Measurements from ENCODE around the gene PIGU. TPM values are rescaled to one million over a fixed set of nuclear protein-coding genes. Genes with fewer than 3 reads are reported as not detected.

PIGU gene
- total RNA-seq, 1 donor from 2014 or later: 54.9 TPM

DNA sequence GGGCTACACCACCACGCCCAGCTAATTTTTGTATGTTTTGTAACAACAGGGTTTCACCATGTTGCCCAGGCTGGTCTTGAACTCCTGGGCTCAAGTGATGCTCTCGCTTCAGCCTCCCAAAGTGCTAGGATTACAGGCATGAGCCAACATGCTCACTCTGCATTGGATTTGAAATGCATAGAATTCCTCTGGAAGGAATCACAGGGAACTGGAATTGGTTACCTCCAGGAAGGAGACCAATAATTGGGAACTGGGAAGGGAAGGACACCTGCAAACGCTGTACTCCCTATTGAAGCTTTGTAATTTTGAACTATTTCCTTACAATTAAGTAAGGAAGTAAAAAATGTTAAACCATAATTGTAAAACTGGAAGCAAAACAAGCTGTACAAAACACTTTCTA, 14.9 kb upstream of the PIGU start:
- H3K27me3 Mint-ChIP-seq (ENCODE audit: low read depth): no peaks in the 10 kb centered on the region
- no peak overlapping the region for H3K27ac Mint-ChIP-seq (ENCODE audit: unreplicated experiment)
- H3K36me3 Mint-ChIP-seq (ENCODE audit: low read depth): no peaks in the 10 kb centered on the region
- TF ChIP-seq, protein P1, sequence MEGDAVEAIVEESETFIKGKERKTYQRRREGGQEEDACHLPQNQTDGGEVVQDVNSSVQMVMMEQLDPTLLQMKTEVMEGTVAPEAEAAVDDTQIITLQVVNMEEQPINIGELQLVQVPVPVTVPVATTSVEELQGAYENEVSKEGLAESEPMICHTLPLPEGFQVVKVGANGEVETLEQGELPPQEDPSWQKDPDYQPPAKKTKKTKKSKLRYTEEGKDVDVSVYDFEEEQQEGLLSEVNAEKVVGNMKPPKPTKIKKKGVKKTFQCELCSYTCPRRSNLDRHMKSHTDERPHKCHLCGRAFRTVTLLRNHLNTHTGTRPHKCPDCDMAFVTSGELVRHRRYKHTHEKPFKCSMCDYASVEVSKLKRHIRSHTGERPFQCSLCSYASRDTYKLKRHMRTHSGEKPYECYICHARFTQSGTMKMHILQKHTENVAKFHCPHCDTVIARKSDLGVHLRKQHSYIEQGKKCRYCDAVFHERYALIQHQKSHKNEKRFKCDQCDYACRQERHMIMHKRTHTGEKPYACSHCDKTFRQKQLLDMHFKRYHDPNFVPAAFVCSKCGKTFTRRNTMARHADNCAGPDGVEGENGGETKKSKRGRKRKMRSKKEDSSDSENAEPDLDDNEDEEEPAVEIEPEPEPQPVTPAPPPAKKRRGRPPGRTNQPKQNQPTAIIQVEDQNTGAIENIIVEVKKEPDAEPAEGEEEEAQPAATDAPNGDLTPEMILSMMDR (conservative IDR thresholded peaks at IDR 0.05): no peak
- peaks cover 5% of the 10 kb centered on the region for H3K4me1 Mint-ChIP-seq
- no peaks in the 10 kb centered on the region for H3K9me3 Mint-ChIP-seq
- no peak overlapping the region for H3K4me3 Mint-ChIP-seq
- no peak for DNase-seq (ENCODE audit: low read depth, low spot score)

DNA sequence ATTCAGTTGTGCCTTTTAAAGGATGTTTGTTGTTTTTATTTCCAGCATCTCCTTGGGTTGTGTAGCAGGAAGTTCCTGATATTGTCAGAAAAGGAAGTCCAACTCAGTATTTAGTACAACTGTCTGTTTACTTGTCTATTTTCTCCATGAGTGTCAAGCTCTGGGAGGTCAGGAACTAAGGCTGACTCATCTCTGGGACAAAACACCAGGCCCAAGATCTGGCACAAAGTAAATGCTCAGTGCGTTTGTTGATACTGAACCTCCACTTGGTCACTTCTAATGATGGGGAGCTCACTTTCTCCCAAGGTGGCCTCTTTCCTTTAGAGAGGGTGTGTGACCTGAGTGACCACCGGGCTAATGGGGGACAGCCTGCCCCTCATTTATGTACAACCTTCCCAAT, 12.6 kb upstream of the PIGU start:
- Mint-ChIP-seq H3K4me1 (peaks cover 5% of the 10 kb centered on the region), H3K27me3 (ENCODE audit: low read depth) (no peaks in the 10 kb centered on the region), H3K36me3 (ENCODE audit: low read depth) (no peaks in the 10 kb centered on the region), H3K27ac (ENCODE audit: unreplicated experiment) (no peak overlapping the region), H3K4me3 (no peak overlapping the region), H3K9me3 (no peaks in the 10 kb centered on the region)
- TF ChIP-seq, protein P1 (conservative IDR thresholded peaks at IDR 0.05): no peak
- no peak for DNase-seq (ENCODE audit: low read depth, low spot score)

DNA sequence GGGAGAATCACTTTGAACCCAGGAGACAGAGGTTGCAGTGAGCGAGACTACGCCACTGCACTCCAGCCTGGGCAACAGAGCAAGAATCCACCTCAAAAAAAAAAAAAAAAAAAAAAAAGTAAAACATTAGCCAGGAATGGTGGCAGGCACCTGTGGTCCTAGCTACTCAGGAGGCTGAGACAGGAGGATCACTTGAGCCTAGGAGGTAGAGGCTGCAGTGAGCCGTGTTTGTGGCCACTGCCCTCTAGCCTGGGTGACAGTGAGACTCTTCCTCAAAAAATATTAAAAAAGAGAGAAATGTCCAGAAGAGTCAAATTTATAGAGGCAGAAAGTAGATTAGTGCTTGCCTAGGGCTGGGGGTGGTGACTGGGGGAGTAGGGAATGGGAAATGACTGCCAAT, 6.8 kb upstream of the PIGU start:
- H3K27me3 Mint-ChIP-seq (ENCODE audit: low read depth): no peaks in the 10 kb centered on the region
- H3K4me1 Mint-ChIP-seq: peaks cover 5% of the 10 kb centered on the region
- H3K9me3 Mint-ChIP-seq: no peaks in the 10 kb centered on the region
- H3K4me3 Mint-ChIP-seq: no peak overlapping the region
- TF ChIP-seq, protein P1 (conservative IDR thresholded peaks at IDR 0.05): no peak
- H3K27ac Mint-ChIP-seq (ENCODE audit: unreplicated experiment): no peak overlapping the region
- no peak for DNase-seq (ENCODE audit: low read depth, low spot score)
- no peaks in the 10 kb centered on the region for H3K36me3 Mint-ChIP-seq (ENCODE audit: low read depth)

DNA sequence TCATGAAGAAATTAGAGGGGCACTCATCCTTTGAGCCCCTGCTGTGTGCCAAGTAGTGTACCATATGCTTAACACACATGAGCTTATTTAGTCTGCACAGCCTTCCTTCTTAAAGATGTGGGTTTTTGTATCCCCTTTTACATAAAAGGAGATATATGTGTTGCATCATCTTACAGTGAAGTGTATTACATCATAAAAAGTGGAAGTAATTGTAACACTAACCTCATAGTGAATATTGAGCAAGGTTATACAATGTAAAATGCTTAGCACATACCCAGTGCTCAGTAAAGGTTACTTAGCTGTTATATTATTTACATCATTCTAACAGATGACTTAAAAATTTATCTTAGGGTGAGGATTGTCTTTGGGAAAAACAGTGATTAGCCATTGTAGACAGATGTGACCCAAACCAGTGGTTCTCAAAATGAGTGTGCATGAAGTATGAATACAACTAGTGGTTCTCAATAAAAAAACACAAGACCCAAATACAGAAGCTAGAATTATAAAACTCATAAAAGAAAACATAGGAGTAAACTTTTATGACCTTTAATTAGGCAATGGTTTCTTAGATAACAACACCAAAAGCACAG, 3.8 kb upstream of the PIGU start:
- peaks cover 10% of the 10 kb centered on the region for H3K4me1 Mint-ChIP-seq
- peak overlapping the region; percentile 86 for H3K4me3 Mint-ChIP-seq
- DNase-seq (ENCODE audit: low read depth, low spot score): no peak
- H3K36me3 Mint-ChIP-seq (ENCODE audit: low read depth): no peaks in the 10 kb centered on the region
- no peaks in the 10 kb centered on the region for H3K9me3 Mint-ChIP-seq
- H3K27me3 Mint-ChIP-seq (ENCODE audit: low read depth): no peaks in the 10 kb centered on the region
- TF ChIP-seq, protein P1 (conservative IDR thresholded peaks at IDR 0.05): no peak
- no peak overlapping the region for H3K27ac Mint-ChIP-seq (ENCODE audit: unreplicated experiment)

DNA sequence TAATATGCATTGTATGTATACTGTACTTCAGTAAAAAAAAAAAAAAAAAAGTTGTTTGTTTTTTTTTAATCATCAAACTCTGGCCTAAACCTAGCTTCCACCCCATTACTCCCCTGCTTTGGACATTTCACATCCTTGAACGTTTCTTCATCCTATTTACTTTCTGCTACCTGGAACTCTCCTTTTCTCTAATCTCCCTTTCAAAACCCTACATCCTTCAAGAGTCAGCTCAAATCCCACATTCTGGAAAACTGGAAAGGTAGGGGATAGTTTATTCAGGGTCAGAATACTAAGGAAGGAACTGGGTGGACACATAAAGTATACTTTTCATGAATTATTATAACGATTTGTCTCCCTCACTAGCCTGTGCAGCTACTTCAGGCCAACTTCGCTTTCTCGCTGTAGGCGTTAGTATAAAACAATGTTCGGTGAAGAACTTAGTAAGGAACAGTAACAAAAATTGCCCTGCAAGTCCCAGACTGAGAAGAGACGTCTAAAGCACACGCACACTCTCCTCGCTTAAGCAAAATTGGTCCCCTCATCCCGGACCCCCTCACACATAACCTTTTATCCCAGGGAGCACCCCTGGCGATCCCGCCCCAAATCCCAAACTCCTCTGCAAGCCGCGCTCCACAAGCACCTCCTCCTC, 775 bp downstream of the PIGU start:
- H3K9me3 Mint-ChIP-seq: no peaks in the 10 kb centered on the region

More for the DNA sequence above, 775 bp downstream of the PIGU start:
- H3K27ac Mint-ChIP-seq (ENCODE audit: unreplicated experiment): peak overlapping the region; percentile 1
- H3K27me3 Mint-ChIP-seq (ENCODE audit: low read depth): no peaks in the 10 kb centered on the region
- DNase-seq (ENCODE audit: low read depth, low spot score): no peak
- peaks cover 16% of the 10 kb centered on the region for H3K4me1 Mint-ChIP-seq
- H3K4me3 Mint-ChIP-seq: peak overlapping the region; percentile 93
- no peaks in the 10 kb centered on the region for H3K36me3 Mint-ChIP-seq (ENCODE audit: low read depth)
- TF ChIP-seq, protein P1 (conservative IDR thresholded peaks at IDR 0.05): no peak

Data from neural crest cell (in vitro differentiated cells).